ENCODE measurements around the gene CRISPLD2.

CRISPLD2 gene

GRCh38 chr16:84785843-84786581 lies 33.8 kb upstream of the CRISPLD2 start:
- H3K36me3 ChIP-seq (replicated peaks; ENCODE audit: insufficient read depth, low read length), result no peaks in the 10 kb centered on the region
- H3K9me3 ChIP-seq (replicated peaks; ENCODE audit: insufficient read depth, low read length), result no peaks in the 10 kb centered on the region
- no peaks in the 10 kb centered on the region for H3K79me2 ChIP-seq (ENCODE audit: low read length)
- no peaks in the 10 kb centered on the region for H3K4me1 ChIP-seq (ENCODE audit: low read length)
- no peak overlapping the region for H3K4me2 ChIP-seq (ENCODE audit: low read depth, low read length)
- no peak overlapping the region for H2AFZ ChIP-seq (ENCODE audit: low read length)
- H3K4me3 ChIP-seq (ENCODE audit: low read length), result no peak overlapping the region
- H4K20me1 ChIP-seq (ENCODE audit: insufficient read depth, low read length), result no peaks in the 10 kb centered on the region
- H3K9ac ChIP-seq (ENCODE audit: low read length), result no peak overlapping the region
- H3K27me3 ChIP-seq (replicated peaks; ENCODE audit: insufficient read depth, low read length), result no peaks in the 10 kb centered on the region
- H3F3A ChIP-seq (ENCODE audit: insufficient read depth, low read length), result no peaks in the 10 kb centered on the region
- no peak overlapping the region for H3K27ac ChIP-seq (ENCODE audit: low read length)
- DNase-seq, result no peak
- TF ChIP-seq EZH2phosphoT487 (IDR thresholded peaks at IDR 0.05; ENCODE audit: low read length), result no peak
- no peak for TF ChIP-seq CTCF (IDR thresholded peaks at IDR 0.05; ENCODE audit: low read length)
- no peak for TF ChIP-seq EZH2 (optimal IDR thresholded peaks at IDR 0.05; ENCODE audit: low read depth, low read length)
- no peaks in the 10 kb centered on the region for H3K9me2 ChIP-seq (replicated peaks; ENCODE audit: insufficient read depth, low read length)

GRCh38 chr16:84786605-84787262 lies 33.1 kb upstream of the CRISPLD2 start:
- Histone ChIP-seq H2AFZ (ENCODE audit: low read length) (no peak overlapping the region), H3K27ac (ENCODE audit: low read length) (no peak overlapping the region), H3K9me2 (replicated peaks; ENCODE audit: insufficient read depth, low read length) (no peaks in the 10 kb centered on the region), H3K9me3 (replicated peaks; ENCODE audit: insufficient read depth, low read length) (no peaks in the 10 kb centered on the region), H3K9ac (ENCODE audit: low read length) (no peak overlapping the region), H3K4me1 (ENCODE audit: low read length) (no peaks in the 10 kb centered on the region), H4K20me1 (ENCODE audit: insufficient read depth, low read length) (no peaks in the 10 kb centered on the region), H3K4me2 (ENCODE audit: low read depth, low read length) (no peak overlapping the region), H3K27me3 (replicated peaks; ENCODE audit: insufficient read depth, low read length) (no peaks in the 10 kb centered on the region), H3K36me3 (replicated peaks; ENCODE audit: insufficient read depth, low read length) (no peaks in the 10 kb centered on the region), H3K4me3 (ENCODE audit: low read length) (no peak overlapping the region), H3F3A (ENCODE audit: insufficient read depth, low read length) (no peaks in the 10 kb centered on the region), H3K79me2 (ENCODE audit: low read length) (no peaks in the 10 kb centered on the region)
- no peak for DNase-seq
- TF ChIP-seq CTCF (IDR thresholded peaks at IDR 0.05; ENCODE audit: low read length), result no peak
- no peak for TF ChIP-seq EZH2 (optimal IDR thresholded peaks at IDR 0.05; ENCODE audit: low read depth, low read length)
- TF ChIP-seq EZH2phosphoT487 (IDR thresholded peaks at IDR 0.05; ENCODE audit: low read length), result no peak

- no peak for TF ChIP-seq CTCF (IDR thresholded peaks at IDR 0.05; ENCODE audit: low read length)
- no peak for TF ChIP-seq EZH2 (optimal IDR thresholded peaks at IDR 0.05; ENCODE audit: low read depth, low read length)
- TF ChIP-seq EZH2phosphoT487 (IDR thresholded peaks at IDR 0.05; ENCODE audit: low read length), result no peak
- H3K79me2 ChIP-seq (ENCODE audit: low read length), result no peaks in the 10 kb centered on the region
- no peaks in the 10 kb centered on the region for H3K9me3 ChIP-seq (replicated peaks; ENCODE audit: insufficient read depth, low read length)
- H3K4me2 ChIP-seq (ENCODE audit: low read depth, low read length), result no peak overlapping the region
- no peaks in the 10 kb centered on the region for H3F3A ChIP-seq (ENCODE audit: insufficient read depth, low read length)
- no peak overlapping the region for H3K27ac ChIP-seq (ENCODE audit: low read length)
- H2AFZ ChIP-seq (ENCODE audit: low read length), result no peak overlapping the region
- no peaks in the 10 kb centered on the region for H3K9me2 ChIP-seq (replicated peaks; ENCODE audit: insufficient read depth, low read length)
- H3K9ac ChIP-seq (ENCODE audit: low read length), result no peak overlapping the region
- H3K27me3 ChIP-seq (replicated peaks; ENCODE audit: insufficient read depth, low read length), result no peaks in the 10 kb centered on the region
- H3K4me3 ChIP-seq (ENCODE audit: low read length), result no peak overlapping the region
- H4K20me1 ChIP-seq (ENCODE audit: insufficient read depth, low read length), result no peaks in the 10 kb centered on the region
- no peak for DNase-seq
- no peaks in the 10 kb centered on the region for H3K36me3 ChIP-seq (replicated peaks; ENCODE audit: insufficient read depth, low read length)
- no peaks in the 10 kb centered on the region for H3K4me1 ChIP-seq (ENCODE audit: low read length)
Measured at GRCh38 chr16:84787263-84787622, 32.5 kb upstream of the CRISPLD2 start.
